Right kidney (tissue), 1 donor: ENCODE data around the gene PIGU.
"Not testable (repeated sequence)": the region's sequence is repeated elsewhere in the genome, so short reads cannot be mapped to it uniquely, and the experiment has no call there.

Experiments used
- DNase-seq: peaks from one replicate; pipeline ENCODE4 v3.0.0-alpha.2; 2016

Gene PIGU

DNA sequence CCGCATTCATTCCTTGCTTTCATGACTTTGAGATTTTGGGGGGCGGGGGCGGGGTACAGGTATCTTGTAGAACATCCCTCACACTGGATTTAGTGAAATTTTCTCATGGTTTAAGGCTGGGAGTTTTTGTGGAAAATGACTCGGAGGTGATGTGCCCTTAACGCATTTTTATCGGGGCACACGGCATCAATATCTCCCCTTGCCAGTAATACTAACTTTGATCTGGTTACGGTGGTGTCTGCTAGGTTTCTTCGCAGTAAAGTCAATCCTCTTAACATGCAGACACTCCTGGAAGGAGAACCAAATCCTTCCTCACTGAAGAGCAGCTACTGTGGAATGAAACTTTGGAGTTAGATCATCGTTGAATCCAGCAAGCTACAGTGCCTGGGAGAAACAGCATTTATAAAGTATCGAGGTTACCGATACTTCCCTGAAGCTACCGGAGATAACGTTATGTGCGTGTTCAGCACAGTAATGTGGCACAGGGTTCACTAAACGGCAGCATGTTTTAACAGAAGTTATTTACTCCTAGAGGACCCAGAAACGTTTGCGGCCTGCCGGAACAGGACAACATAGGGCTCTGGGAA lies 161.9 kb downstream of the PIGU start:
- no peak for DNase-seq

- DNase-seq, result not testable (repeated sequence)
Observed at GRCh38 chr20:34514034-34514433, 162.9 kb downstream of the PIGU start.

DNA sequence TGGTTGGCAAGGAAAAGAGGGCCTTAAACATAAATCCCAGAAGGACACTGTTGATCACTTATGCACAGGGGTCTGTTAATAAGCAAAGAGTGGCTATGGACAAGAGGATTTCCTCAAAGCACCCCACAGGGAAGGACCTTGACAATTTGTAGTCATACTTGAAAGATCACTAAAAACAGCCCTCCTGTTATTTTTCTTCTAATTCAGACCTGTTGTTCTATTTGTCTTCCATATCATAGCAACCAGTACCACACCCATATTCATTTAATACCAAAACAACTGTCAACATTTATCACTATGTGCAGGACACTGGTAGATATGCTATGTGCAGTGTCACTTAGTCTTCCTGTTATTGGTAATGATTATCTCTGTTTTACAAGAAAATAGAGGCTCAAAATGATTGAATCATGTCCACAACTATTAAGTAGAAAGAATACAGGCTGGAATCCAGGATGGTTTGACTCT lies 163.9 kb downstream of the PIGU start:
- DNase-seq, result no peak

GRCh38 chr20:34512266-34512954 lies 164.5 kb downstream of the PIGU start:
- DNase-seq, result peak; percentile 23

- no peak for DNase-seq
Observed at GRCh38 chr20:34511891-34512265, 165.0 kb downstream of the PIGU start.

GRCh38 chr20:34510575-34510974 lies 166.3 kb downstream of the PIGU start:
- DNase-seq, result no peak
